Measurements from ENCODE around the gene AUTS2.
"Not testable (repeated sequence)": the region's sequence is repeated elsewhere in the genome, so short reads cannot be mapped to it uniquely, and the experiment has no call there.

The AUTS2 gene

DNA sequence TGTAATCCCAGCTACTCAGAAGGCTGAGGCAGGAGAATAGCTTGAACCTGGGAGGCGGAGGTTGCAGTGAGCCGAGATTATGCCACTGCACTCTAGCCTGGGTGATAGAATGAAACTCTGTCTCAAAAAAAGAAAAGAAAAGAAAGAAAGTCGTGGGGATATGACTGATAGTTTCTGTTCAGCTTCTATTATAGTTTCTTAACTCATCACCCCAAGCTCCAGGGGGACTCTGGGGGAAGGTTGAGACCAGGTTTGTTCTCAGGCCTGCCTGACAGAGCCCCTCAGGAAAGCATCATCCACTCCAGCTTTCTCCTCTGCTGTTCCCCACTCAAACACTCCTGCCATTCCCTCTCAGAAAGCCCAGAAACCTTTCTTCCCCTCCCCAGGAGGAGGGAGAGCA lies 991.3 kb downstream of the AUTS2 start:
- no peak for DNase-seq (ENCODE audit: insufficient read length, low spot score)
- no peak for FAIRE-seq

DNA sequence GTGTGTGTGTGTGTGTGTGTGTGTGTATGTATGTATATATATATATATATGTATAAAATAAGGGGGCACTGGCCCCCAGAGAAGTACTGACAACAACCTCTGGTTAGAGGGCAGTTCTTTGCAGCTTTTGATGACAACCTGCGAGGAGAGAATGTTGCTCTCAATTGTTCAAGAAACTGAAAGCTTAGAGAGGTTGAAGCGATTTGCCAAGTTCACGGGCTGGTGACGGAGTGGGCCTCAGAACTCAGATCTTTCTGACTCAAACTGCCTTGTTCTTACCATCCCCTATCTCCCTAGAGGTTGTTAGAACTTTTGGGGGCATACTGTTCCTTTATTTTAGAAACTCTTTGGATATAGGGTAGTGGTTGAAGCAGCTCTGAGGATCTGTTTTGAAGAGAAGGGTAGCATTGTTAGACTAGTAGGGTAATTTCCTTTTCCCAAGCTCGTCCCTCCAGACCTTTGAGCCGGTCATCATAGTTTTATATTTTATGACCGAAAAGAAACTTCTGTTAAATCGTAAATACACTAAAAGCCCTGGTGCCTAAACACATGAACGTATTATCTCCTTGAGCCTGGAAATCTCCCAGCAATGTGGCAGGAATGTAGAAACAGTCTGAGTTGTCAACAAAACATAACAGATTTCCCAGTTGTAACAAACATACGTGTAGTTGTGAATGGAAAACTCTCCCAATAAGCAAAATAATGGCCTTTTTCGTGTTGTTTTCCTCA lies 992.0 kb downstream of the AUTS2 start:
- no peak for DNase-seq (ENCODE audit: insufficient read length, low spot score)
- no peak for FAIRE-seq

DNA sequence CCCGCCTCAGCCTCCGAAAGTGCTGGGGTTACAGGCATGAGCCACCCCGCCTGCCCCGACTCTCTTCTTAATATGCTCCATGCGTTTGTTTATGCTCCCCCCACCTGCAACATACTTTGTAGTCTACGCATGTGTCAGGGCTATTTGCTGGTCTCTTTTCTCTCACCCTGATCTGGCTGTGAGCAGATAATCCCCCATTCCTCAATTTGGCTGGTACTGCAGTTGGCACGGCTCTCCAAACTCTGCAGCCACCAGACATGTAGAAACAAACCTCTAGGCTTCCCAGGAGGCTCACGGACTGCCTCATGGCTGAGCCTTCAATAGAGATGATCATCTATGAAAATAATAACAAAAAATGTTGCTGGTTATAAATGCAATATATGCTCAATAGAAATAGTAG lies 993.4 kb downstream of the AUTS2 start:
- DNase-seq (ENCODE audit: insufficient read length, low spot score), result no peak
- FAIRE-seq, result no peak

DNA sequence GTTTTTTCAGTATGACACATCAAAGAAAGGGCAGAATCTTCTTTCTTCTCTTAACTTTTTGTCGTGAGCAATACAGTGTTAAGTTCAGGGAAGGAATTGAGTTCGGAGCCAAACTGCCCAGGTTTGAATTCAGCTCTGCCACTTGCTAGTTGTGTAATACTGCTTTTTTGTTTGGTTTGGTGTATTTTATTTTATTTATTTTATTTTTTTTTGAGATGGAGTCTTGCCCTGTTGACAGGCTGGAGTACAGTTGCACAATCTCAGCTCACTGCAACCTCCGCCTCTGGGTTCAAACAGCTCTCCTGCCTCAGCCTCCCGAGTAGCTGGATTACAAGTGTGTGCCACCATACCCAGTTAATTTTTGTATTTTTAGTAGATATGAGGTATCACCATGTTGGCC lies 993.9 kb downstream of the AUTS2 start:
- no peak for FAIRE-seq
- DNase-seq (ENCODE audit: insufficient read length, low spot score), result no peak

DNA sequence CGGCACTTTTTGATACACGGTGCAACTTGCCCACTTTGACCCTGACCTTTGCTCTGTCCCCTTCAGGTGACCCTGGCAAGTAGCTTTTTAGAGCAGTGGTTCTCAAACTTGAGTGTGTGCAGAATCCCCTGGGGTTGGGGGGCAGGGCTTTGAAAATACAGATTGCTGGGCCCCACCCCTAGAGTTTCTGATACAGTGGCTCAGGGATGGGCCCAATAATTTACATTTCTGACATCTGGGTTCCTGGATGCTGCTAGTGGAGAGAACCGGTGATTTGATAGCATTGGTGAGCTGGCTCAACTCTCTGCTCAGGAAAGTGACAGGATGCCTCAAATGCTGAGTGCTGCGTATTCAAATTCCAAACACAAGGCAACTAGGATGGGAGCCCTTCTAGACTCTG lies 995.9 kb downstream of the AUTS2 start:
- FAIRE-seq (no peak), DNase-seq (ENCODE audit: insufficient read length, low spot score) (no peak)

DNA sequence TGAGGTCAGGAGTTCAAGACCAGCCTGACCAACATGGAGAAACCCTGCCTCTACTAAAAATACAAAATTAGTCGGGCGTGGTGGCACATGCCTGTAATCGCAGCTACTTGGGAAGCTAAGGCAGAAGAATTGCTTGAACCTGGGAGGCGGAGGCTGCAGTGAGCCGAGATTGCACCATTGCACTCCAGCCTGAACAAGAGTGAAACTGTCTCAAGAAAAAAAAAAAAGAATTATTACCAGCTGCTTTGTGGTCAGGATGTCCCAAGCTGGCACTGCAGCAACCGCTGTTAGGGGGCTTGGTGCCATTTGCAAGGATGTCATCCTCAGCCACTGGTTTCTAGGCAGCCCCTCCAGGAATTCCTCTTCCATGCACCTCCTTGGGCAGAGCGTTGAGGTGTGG lies 996.6 kb downstream of the AUTS2 start:
- FAIRE-seq; DNase-seq (ENCODE audit: insufficient read length, low spot score): not testable (repeated sequence)

DNA sequence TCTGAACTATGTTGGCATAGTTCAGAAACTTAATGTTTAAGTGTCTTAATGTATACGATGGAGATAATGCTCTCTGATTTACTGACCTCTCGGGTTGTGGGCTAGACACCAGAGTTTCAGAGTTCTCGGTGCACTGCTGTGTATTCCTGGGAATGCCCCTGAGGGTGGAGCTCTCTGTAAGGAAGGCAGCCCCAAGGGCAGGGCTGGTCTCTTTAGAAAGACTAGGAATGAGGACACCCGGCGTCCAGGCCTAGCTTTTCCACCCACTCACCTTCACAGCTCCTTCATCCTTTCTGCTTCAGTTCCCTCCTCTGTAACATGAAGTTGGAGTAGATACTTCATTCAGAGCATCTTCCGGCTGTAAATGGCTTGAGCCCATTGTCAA lies 997.1 kb downstream of the AUTS2 start:
- no peak for FAIRE-seq
- DNase-seq (ENCODE audit: insufficient read length, low spot score), result no peak

DNA sequence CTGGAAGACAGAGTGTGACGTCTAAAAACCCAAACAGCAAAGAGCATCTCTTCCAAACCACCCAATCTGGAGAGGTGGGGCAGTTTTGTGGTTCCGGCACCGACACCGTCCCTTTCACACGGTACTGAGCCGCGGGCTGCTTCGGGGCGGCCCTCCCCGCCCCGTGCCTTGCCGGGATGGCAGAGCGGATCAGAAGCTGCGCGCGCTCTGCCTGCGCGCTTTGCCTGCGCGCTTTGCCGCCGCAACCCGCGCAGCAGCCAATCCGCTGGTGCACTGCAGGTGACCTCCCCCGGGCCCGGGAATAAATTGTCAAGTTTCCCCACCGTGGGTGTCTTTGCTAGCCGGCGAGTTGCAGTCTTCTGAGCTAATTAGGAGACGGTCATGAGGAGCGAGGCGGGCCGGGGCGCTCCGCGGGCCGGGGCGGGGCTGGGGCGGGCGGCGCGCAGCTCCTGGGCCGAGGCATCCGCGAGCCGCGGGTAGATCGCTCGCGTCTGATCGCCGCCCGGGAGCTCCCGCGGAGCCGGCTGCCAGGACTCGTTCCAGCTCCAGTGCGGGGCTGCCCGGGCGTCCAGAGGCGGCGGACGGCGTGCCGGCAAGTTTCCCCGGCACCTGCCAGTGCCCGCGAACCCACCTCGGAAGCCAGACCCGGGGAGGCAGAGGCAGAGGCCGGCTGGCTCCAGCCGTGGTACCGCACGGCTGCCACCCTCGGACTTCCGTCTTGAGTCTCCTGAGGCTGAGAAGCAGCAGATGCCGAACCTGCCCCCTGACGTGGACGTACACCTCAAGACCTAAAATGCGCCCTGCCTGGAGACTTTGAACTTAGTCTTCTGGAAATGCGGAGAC lies 997.7 kb downstream of the AUTS2 start:
- DNase-seq (ENCODE audit: insufficient read length, low spot score), result no peak
- FAIRE-seq, result no peak

DNA sequence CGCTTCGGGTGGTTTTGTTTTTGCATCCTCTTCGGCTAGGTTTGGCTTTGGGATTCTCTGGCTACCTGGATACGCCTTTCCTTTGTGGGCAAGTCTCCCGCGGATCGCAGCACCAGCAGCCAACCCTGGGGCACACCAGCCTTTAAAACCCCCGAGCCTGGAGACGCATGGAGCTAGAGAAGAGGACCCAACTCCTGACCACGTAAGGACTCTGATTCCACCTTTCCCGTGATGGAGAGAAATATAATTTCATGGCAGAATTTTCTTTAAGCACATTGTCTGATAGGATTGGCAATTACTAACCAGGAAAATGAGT lies 998.3 kb downstream of the AUTS2 start:
- FAIRE-seq (no peak), DNase-seq (ENCODE audit: insufficient read length, low spot score) (no peak)

DNA sequence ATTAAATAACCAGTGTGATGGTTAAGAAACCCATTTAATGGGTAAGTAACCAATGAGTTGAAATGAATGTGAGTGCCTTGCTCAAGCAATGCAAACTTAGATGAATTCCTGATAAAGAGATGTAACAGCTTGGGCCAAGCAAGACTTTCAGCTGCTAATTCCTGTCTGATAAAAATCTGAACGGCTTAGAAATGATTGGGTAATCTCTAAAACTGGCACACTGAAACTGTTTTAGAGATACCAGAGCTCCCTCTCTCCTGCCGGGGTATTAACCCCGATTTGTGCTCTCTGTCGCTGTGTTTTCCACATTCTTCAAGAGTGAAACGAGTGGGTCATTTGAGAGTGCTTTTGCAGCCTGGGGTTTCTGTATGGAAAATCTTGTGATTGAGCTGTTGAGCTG lies 998.8 kb downstream of the AUTS2 start:
- FAIRE-seq (no peak), DNase-seq (ENCODE audit: insufficient read length, low spot score) (no peak)

DNA sequence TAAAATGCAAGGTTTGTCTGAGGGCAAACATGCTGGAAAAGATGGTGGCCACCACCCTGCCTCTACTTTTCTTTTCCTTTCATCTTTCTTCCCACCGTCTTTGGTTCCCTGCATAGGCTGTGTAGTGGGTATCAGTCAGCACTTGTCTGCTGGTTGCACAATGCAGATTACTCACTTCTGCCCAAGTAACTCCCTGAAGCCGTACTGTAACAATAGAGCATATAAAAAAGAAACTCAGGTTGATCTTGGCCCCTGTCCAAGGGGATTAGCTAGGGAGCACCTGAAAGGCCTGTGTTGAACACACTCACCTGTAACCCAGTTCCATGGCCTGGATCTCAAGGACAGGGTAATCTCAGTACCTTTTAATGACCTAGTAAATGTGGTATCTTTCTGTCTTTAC lies 1000.7 kb downstream of the AUTS2 start:
- FAIRE-seq, result no peak
- DNase-seq (ENCODE audit: insufficient read length, low spot score), result no peak

DNA sequence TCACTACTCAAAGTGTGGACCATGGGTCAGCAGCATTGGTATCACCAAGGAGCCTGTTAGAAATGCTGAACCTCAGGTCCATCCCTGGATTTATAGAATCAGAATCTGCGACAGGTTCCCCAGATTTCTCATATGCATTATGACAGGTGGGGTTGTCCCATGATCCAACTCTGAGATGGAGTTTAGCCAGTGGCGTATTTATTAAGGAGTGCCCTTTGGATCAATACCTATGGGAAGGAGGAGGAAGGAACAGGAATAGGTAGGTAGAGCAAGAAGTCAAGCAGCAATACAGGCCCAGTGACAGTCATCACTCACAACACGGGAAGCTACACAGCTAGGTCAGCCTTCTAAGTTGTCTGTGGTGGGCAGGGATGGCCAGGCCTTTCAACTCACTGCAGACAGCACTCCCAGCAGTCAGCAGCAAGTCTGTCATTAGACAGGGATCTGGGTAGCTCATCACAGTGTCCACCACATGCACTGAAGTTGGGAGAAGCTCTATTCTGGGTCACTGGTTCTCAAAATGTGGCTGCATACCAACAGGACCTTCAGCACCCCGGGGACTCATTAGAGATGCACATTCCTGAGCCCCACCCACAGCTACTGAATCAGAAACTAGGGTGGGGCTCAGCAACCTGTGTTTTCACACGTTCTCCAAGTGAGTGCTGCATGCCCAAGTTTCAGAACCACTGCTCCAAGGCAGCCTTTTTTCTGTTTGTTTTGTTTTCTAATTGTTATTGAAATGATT lies 1001.3 kb downstream of the AUTS2 start:
- DNase-seq (ENCODE audit: insufficient read length, low spot score) (no peak), FAIRE-seq (no peak)

DNA sequence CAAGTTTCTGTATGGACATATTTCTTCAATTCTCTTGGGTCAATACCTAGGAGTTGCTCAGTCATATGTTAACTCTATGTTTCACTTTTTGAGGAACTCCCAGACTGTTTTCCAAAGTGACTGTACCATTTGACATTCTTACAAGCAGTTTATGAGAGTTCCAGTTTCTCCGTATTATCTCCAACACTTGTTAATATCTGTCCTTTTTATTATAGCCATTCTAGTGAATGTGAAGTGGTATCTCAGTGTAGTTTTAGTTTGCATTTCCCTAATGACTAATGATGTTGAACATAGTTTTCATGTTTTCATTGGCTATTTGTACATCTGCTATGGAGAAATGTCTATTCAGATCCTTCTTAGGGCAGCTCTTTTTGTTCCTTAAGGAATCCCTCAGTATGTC lies 1002.7 kb downstream of the AUTS2 start:
- no peak for DNase-seq (ENCODE audit: insufficient read length, low spot score)
- no peak for FAIRE-seq

DNA sequence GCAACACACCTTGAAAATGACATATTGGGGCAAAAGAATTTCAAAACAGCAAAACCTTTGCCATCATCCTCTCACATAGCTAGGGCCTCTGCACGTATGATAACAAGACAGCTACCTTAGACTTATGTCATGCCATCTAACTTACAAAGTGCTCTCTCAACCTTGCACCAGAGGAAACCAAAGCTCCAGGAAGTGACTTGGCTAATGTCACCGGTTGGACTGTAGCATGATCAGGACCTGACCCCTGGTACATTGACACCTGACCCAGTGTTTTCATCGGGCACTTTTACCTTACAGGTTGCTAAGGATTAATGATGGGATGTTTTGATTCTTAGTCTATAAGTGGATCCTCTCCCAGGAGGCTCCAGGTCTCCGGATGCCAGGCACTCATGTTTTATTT lies 1003.8 kb downstream of the AUTS2 start:
- no peak for DNase-seq (ENCODE audit: insufficient read length, low spot score)

DNA sequence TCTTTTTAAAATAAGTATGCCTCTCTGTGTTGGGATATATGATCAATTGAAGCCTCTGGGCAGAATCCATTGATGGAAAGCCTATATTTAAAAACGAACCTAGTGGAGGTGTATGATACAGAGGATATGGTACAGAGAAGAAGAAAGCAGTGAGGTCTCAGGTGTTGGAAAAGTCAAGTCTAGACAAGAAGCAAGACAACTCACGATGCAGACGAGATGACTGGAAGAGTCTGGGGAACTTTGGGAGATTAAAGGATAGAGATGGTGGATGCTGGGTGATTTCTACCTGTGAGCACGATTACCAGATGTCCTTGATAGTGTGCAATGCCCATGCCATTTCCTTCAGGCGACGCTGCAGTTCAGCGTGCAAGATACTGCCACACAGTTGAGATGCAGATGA lies 1009.0 kb downstream of the AUTS2 start:
- DNase-seq (ENCODE audit: insufficient read length, low spot score) (no peak), FAIRE-seq (no peak)

More for the DNA sequence above, 1003.8 kb downstream of the AUTS2 start:
- no peak for FAIRE-seq

DNA sequence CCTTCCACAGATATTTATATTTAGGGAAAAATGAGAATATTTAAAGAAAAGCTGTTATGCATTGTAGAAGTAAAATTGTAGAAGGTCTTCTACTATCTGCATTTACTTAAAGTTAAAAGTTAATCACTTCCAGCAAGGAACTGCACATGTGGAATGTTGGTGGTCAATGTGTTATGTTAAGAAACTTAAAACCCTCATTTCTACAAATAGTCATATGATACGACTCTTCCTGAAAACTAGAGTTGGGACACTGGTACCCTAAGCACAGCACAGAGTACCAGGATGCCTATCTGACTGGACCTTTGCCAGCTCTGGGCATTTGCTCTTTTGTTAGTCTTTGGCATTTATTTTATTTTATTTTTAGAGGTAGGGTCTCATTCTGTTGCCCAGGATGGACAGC lies 1009.5 kb downstream of the AUTS2 start:
- no peak for DNase-seq (ENCODE audit: insufficient read length, low spot score)
- no peak for FAIRE-seq

DNA sequence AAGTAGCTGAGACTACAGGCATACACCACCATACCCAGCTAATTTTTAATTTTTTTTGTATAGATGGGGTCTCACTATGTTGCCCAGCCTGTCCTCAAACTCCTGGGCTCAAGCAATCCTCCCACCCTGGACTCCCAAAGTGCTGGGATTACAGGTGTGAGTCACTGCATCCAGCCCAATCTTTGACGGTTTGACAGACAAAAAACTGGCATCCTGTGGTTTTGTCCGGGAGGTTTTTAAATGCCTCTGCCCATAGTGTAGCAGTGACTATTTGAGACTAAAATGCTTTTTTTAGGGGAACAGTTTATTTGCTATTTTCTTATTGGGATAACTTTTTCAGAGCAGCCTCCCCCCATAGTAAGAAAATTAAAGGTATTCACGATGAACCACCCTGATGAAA lies 1010.0 kb downstream of the AUTS2 start:
- no peak for DNase-seq (ENCODE audit: insufficient read length, low spot score)
- FAIRE-seq, result no peak

DNA sequence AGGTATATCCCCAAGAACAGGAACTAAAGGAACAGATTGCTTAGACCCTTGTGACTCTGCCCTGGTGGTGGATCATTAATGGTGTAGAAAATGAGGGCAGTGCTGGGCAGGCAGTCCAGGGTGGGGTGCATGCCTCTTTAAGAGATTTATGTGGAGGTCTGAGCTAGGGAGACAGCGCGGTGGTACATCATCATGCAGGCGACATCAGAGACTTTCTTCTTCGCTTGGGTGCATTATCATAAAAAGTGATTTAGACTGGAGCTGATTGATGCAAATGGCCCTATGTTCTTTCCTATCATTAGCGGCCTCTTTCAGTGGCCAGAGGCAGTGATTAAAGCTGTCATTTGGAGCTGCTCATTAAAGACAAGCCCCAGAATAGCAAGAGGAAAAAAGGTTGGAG lies 1014.5 kb downstream of the AUTS2 start:
- FAIRE-seq (no peak), DNase-seq (ENCODE audit: insufficient read length, low spot score) (no peak)

DNA sequence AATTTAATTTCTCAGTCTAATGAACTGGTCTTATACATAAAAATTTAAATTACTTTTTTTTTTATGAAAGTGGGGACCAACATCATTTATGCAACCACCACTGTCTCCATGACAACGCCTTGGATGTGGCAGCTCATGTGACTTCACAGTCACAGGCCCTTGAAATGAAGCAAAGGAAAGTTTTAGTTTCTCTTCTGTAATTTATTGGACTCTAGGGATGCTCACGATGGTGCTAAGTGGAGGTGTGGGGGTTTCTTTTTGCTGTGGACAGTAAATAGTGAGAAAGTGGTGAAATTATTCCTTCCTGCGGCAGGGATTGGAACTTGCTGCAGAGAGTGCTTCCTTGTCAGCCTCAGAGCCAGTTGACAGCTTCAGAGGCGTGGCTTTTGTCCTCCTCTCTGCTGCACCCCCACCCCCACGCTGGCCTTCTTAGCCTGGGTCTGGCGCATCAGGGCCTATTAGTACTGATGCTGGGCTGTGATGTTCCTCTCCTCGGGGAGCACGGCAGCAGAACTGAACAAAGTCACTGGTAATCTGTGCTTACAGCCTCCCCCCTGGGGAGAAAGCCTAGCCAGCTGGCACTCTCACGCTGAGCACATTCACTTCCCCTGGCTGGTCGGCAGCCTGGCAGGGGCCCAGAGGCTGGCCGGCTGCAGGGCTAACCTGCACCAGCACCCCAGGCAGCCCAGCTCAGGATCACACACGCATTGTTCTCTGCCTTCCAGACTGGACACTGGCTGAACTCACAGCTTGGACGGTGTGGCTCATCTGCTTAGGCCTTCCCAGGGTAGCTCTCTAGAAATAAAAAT lies 1016.2 kb downstream of the AUTS2 start:
- DNase-seq (ENCODE audit: insufficient read length, low spot score) (no peak), FAIRE-seq (no peak)

DNA sequence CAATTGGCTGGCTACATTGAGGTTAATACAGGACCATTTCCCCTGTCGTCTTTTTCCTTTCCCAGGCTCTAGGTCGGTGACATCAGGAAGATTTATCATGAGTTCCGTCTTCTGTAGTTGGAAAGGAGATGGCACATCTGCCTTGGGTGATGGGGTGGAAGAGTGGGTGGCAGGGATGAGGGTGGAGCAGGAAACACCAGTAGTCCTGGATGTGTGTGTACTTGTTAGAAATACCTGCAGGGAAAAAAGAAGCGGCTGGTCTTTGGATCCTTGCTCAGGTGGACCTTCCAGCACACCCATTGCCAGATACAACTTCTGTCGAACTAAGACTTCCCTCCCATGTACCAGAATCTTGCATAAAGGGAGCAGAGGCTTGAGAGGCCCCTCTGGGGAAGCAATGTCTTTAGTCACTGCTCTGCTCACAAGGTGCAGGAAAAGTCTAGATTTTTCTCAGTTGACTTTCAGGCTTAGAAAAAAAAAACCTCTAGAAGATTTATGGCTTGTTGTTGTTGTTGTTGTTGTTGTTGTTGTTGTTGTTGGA lies 1016.9 kb downstream of the AUTS2 start:
- no peak for FAIRE-seq
- no peak for DNase-seq (ENCODE audit: insufficient read length, low spot score)

DNA sequence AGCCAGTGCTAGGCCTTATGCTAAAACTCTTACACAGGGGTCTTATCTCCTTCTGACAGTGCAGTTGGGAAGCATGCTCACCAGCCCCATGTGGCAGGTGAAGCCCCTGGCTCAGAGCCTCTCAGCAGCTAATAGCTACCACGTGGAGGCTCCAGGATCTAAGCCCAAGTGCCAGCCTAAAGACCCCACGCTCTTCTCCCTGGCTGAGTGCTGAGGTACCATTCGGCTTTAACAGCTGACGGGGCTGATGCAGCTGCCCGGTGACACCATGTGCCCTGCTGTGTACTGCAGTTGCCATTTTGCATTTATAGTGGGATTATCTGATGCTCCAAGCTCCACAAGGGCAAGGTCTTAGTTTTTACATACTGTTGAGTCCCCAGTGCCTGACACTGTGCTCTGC lies 1017.9 kb downstream of the AUTS2 start:
- FAIRE-seq, result no peak
- DNase-seq (ENCODE audit: insufficient read length, low spot score), result no peak

All from GM19239 (cell line).